ENCODE data around the gene PSME1. TPM values are rescaled to one million over a fixed set of nuclear protein-coding genes. Genes with fewer than 3 reads are reported as not detected.
A peak's percentile ranks its signal among the peaks of the same experiment; 100 is the strongest.

The PSME1 gene
- total RNA-seq (100 to 1,000 TPM; 202 to 203 TPM), polyA plus RNA-seq (100 to 1,000 TPM; 681 to 767 (median 753) TPM), total RNA-seq (114 to 298 (median 162) reads per million in 6 experiments)

- POLR2A ChIA-PET, result interaction anchor here (0.7 to 9.5 kb wide), 21 partner anchors 8 to 295 kb away, joined by 3 to 177 read pairs (median 4); partner anchors contain the start of genes CHMP4A, DCAF11, GMPR2 and IRF9
- Mint-ChIP-seq H3K4me1 (peaks cover 34 to 68% (median 66%) of the 10 kb centered on the region in 4 donors), H3K36me3 (peaks cover 0 to 19% (median 8%) of the 10 kb centered on the region in 3 donors), H3K27me3 (no peaks in the 10 kb centered on the region), H3K4me3 (peak within 1 kb of the TSS; percentile 87 to 98 (median 93)), H3K9me3 (no peaks in the 10 kb centered on the region), H3K27ac (peak within 1 kb of the TSS; percentile 86 to 97 (median 94))
- peak; percentile 88 to 94 for ATAC-seq
- DNase-seq, result peak; percentile 88 to 96 (median 94)
Measured at GRCh38 chr14:24135834-24136683, at the start of gene PSME1. PSME1 (plus strand) TSS chr14:24136194; CDS start chr14:24136263, 69 bp downstream.

- POLR2A ChIA-PET, result no interaction called here
- no peaks in the 10 kb centered on the region for H3K9me3 Mint-ChIP-seq
- no peaks in the 10 kb centered on the region for H3K27me3 Mint-ChIP-seq
- ATAC-seq (no peak), DNase-seq (no peak)
- H3K4me3 Mint-ChIP-seq, result no peak overlapping the region
- no peaks in the 10 kb centered on the region for H3K36me3 Mint-ChIP-seq
- H3K27ac Mint-ChIP-seq, result peak overlapping the region in 1 of 10 donors; percentile 0
- H3K4me1 Mint-ChIP-seq, result peaks cover 7 to 14% (median 11%) of the 10 kb centered on the region in 4 donors
Measured at GRCh38 chr14:24087004-24087403, 49.0 kb upstream of the PSME1 start.

- DNase-seq (no peak), ATAC-seq (no peak)
- Mint-ChIP-seq H3K4me3 (no peak overlapping the region), H3K27me3 (no peaks in the 10 kb centered on the region), H3K36me3 (no peaks in the 10 kb centered on the region), H3K4me1 (peaks cover 7 to 13% (median 9%) of the 10 kb centered on the region in 4 donors), H3K27ac (peak overlapping the region in 1 of 10 donors; percentile 28), H3K9me3 (no peaks in the 10 kb centered on the region)
- POLR2A ChIA-PET, result interaction anchor here (1.3 kb wide), 1 partner anchor 10 kb away, joined by 3 read pairs; no protein-coding TSS in a partner anchor
Measured at GRCh38 chr14:24088095-24088494, 47.9 kb upstream of the PSME1 start.

DNA sequence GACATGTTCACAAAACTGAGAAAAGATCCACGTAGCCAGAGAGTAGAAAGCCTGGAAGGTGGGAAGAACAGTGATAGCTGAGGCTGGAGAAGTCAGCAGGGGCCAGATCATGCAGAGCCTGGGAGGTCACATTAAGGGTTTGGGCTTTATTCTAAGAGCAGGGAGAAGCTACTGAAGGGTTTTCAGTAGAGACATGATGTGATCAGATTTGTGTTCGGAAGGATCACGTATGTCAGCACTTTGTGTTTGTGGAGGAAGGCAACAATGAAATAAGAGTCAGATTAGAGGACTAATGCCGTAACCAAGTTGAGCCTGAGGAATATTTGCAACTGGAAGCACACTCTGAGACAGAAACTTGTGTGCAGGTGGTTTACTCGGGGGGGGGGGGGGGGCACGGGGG lies 46.1 kb upstream of the PSME1 start:
- H3K36me3 Mint-ChIP-seq, result no peaks in the 10 kb centered on the region
- H3K27ac Mint-ChIP-seq, result peak overlapping the region in 4 of 10 donors; percentile 54 to 83 (median 66)
- H3K4me3 Mint-ChIP-seq, result no peak overlapping the region
- ATAC-seq, result no peak
- H3K4me1 Mint-ChIP-seq, result peaks cover 13 to 22% (median 18%) of the 10 kb centered on the region in 4 donors
- no peaks in the 10 kb centered on the region for H3K9me3 Mint-ChIP-seq
- POLR2A ChIA-PET, result interaction anchor here (1.0 to 2.7 kb wide), 6 partner anchors 9 to 48 kb away, joined by 3 to 21 read pairs (median 8); partner anchors contain the start of genes DCAF11 and NRL
- no peak for DNase-seq
- no peaks in the 10 kb centered on the region for H3K27me3 Mint-ChIP-seq

- no peak for ATAC-seq
- no peak for DNase-seq
- Mint-ChIP-seq H3K4me1 (peaks cover 29 to 40% (median 34%) of the 10 kb centered on the region in 4 donors), H3K27me3 (no peaks in the 10 kb centered on the region), H3K4me3 (peak overlapping the region in 8 of 10 donors; percentile 23 to 99 (median 96)), H3K27ac (peak overlapping the region in 5 of 10 donors; percentile 48 to 96 (median 54)), H3K9me3 (no peaks in the 10 kb centered on the region), H3K36me3 (peaks cover 0 to 2% (median 0%) of the 10 kb centered on the region in 3 donors)
- POLR2A ChIA-PET, result interaction anchor here (0.9 to 6.1 kb wide), 5 partner anchors 11 to 34 kb away, joined by 3 to 50 read pairs (median 12); partner anchors contain the start of genes DCAF11 and NRL
Measured at GRCh38 chr14:24092110-24092504, 43.9 kb upstream of the PSME1 start.

DNA sequence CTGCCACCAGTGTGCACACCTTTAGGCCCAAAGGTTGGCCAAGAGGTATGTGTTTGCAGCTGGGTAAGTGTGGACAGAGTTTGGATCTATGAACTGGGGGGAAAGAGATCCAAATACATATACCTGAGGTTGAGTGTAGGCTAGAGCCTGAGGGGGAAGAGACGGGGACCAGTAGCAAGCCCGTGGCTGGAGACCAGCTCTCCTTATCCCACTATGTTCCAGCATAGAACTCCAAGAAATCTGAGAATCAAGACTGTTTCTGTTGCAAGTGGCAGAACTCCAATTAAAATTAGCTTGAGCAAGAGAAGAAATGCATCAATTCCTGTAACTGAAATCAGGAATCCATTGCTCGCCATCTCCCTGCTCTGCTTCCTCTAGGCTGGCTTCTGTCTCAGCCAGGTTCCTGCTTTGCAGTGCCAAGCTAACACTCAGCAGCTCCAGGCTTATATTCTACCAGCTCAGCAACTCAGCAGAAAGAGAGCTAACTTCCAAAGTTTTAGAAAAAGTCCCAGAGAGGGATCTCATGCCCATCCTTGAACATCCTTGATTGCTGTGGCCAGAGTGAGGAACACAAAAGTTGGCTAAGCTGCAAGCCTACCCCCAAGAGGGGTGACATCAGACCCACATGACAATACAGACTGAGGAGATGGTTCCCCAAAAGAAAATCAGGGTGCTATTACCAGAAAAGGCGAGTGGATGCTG lies 43.3 kb upstream of the PSME1 start:
- no peaks in the 10 kb centered on the region for H3K9me3 Mint-ChIP-seq
- H3K4me3 Mint-ChIP-seq, result peak overlapping the region; percentile 95 to 99 (median 98)
- ATAC-seq (no peak), DNase-seq (no peak)
- H3K36me3 Mint-ChIP-seq, result peaks cover 0 to 2% (median 0%) of the 10 kb centered on the region in 3 donors
- no peaks in the 10 kb centered on the region for H3K27me3 Mint-ChIP-seq
- peak overlapping the region in 9 of 10 donors; percentile 73 to 99 (median 93) for H3K27ac Mint-ChIP-seq
- H3K4me1 Mint-ChIP-seq, result peaks cover 29 to 40% (median 34%) of the 10 kb centered on the region in 4 donors
- POLR2A ChIA-PET, result interaction anchor here (0.9 to 6.1 kb wide), 7 partner anchors 12 to 41 kb away, joined by 3 to 50 read pairs (median 8); partner anchors contain the start of genes CARMIL3, DCAF11 and NRL

DNA sequence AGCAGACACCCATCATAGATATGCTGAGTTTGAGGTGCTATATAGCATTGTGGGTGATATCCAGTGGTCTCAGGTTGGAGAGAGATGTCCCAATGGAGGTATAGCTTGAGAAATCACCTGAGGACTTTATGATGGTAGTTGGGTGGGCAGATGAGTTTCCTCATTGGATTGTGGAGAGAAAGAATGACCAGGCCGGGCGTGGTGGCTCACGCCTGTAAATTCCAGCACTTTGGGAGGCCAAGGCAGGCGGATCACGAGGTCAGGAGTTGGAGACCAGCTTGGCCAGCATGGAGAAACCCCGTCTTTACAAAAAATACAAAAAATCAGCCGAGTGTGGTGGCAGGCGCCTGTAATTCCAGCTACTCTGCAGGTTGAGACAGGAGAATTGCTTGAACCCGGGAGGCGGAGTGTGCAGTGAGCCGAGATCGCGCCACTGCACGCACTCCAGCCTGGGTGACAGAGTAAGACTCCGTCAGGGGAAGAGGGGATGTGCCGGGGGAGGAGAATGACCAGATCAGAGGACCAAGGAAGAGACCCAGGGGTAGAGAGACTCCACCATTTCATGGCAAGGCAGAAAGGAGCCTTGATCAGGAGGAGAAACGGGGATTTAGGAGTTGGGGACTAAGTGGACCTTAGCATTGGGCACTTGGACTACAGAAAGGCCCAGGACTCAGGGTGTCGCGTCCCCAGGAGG lies 42.6 kb upstream of the PSME1 start:
- Mint-ChIP-seq H3K27me3 (no peaks in the 10 kb centered on the region), H3K4me1 (peaks cover 29 to 40% (median 34%) of the 10 kb centered on the region in 4 donors), H3K27ac (peak overlapping the region; percentile 73 to 99 (median 92)), H3K36me3 (peaks cover 0 to 7% (median 0%) of the 10 kb centered on the region in 3 donors), H3K9me3 (no peaks in the 10 kb centered on the region), H3K4me3 (peak overlapping the region; percentile 95 to 99 (median 98))
- DNase-seq (no peak), ATAC-seq (no peak)
- POLR2A ChIA-PET, result interaction anchor here (0.6 to 6.1 kb wide), 16 partner anchors 12 to 178 kb away, joined by 3 to 50 read pairs (median 6); partner anchors contain the start of genes CARMIL3, DCAF11, IRF9 and NRL

- H3K27me3 Mint-ChIP-seq, result no peaks in the 10 kb centered on the region
- H3K4me3 Mint-ChIP-seq, result peak within 1 kb of the TSS; percentile 95 to 99 (median 98)
- no peaks in the 10 kb centered on the region for H3K9me3 Mint-ChIP-seq
- H3K27ac Mint-ChIP-seq, result peak within 1 kb of the TSS; percentile 93 to 99 (median 97)
- peaks cover 29 to 40% (median 34%) of the 10 kb centered on the region in 4 donors for H3K4me1 Mint-ChIP-seq
- H3K36me3 Mint-ChIP-seq, result peaks cover 0 to 9% (median 0%) of the 10 kb centered on the region in 3 donors
- DNase-seq (peak; percentile 40 to 78 (median 62)), ATAC-seq (peak; percentile 78 to 83)
- POLR2A ChIA-PET, result interaction anchor here (0.6 to 6.1 kb wide), 21 partner anchors 11 to 336 kb away, joined by 3 to 50 read pairs (median 4); partner anchors contain the start of genes CARMIL3, DCAF11, IRF9 and KHNYN
Measured at GRCh38 chr14:24093901-24094840, 41.8 kb upstream of the PSME1 start, which contains the start of gene PCK2. PCK2 (plus strand) TSS chr14:24094311; CDS start chr14:24094406, 95 bp downstream.

DNA sequence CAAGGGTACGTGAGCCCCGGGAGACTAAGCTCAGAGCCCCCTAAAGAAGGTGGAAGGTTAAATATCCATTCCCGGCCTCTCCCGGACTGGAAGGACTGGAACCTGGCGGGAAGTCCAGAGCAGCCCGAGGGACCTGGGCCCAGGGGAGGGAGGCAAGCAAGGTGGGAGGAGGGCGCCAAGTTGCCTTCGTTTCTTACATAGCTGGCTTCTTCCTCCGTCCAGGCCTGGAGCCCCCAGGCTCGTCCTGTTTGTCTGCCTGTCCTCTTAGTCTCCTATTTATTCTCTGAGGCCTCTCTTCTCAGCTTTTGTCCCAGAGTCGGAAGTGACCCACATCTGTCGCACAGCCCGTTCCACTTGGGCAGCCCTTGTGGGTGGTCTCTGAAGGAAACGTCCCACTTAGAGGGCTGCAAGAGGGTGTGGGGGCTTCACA lies 41.1 kb upstream of the PSME1 start:
- ATAC-seq (peak; percentile 4), DNase-seq (peak in 1 of 10 donors; percentile 7)
- Mint-ChIP-seq H3K9me3 (no peaks in the 10 kb centered on the region), H3K4me1 (peaks cover 27 to 42% (median 36%) of the 10 kb centered on the region in 4 donors), H3K36me3 (peaks cover 0 to 12% (median 2%) of the 10 kb centered on the region in 3 donors), H3K4me3 (peak overlapping the region; percentile 95 to 99 (median 98)), H3K27me3 (no peaks in the 10 kb centered on the region), H3K27ac (peak overlapping the region; percentile 93 to 99 (median 97))
- POLR2A ChIA-PET, result interaction anchor here (0.6 to 6.1 kb wide), 15 partner anchors 10 to 335 kb away, joined by 3 to 50 read pairs (median 4); partner anchors contain the start of genes CARMIL3, DCAF11, EMC9 and KHNYN

DNA sequence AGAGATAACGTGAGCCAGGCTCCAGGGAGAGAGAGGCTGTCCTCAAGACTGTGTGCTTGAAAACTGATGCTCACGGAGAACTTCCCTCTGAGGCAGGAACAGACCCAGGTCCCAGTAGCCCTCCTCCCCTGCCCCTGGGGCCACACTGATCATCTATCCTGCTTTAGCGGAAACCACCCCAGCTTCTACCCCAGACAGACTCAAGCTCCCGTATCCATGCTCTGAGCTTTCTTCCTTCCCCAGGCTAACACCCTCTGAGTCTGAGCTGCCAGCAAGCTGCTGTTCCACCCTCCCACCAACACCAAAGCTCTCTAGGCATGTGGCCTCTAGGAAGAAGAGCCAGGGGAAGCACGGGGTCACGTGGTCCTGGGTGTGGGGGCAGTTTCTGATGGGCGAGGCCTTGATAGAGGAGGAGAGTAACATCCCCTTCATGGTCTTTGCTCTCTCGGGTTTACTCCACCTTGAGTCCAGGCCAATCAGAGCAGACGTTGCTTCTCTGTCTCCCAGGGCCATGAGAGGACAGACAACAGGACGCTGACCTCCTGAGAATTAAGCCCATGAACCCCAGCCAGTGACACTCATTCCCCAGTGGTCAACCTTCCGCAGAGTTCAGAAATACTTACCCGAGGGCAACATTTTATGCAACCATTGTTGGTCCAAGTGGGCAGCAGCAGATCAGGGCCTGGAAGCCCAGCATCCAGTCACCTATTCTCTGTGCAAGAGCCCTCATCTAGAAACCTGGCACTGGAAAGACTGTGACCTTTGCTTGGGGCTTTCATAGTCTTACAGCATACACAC lies 40.5 kb upstream of the PSME1 start:
- H3K9me3 Mint-ChIP-seq, result no peaks in the 10 kb centered on the region
- H3K27ac Mint-ChIP-seq, result peak overlapping the region; percentile 93 to 99 (median 97)
- DNase-seq (peak in 2 of 10 donors; percentile 17 to 19), ATAC-seq (peak in 1 of 2 donors; percentile 9)
- H3K4me3 Mint-ChIP-seq, result peak overlapping the region; percentile 95 to 99 (median 98)
- H3K4me1 Mint-ChIP-seq, result peaks cover 25 to 42% (median 34%) of the 10 kb centered on the region in 4 donors
- H3K27me3 Mint-ChIP-seq, result no peaks in the 10 kb centered on the region
- peaks cover 0 to 18% (median 2%) of the 10 kb centered on the region in 3 donors for H3K36me3 Mint-ChIP-seq
- POLR2A ChIA-PET, result interaction anchor here (0.6 to 6.1 kb wide), 15 partner anchors 9 to 335 kb away, joined by 3 to 50 read pairs (median 4); partner anchors contain the start of genes CARMIL3, DCAF11, EMC9 and KHNYN

Measured in naive thymus-derived CD8-positive, alpha-beta T cell (primary cell).